22Rv1 (cell line): Measurements from ENCODE around the gene ACP6.

Source experiments
- CTCF ChIP-seq: fragments of 450-650 bp; IDR thresholded peaks from 2 replicates; pipeline ENCODE4 v1.5.1; 2017; ENCODE audit warnings: mild to moderate bottlenecking
- ZFX ChIP-seq: fragments of 450-650 bp; IDR thresholded peaks from 2 replicates; pipeline ENCODE4 v1.6.1; 2017; ENCODE audit warnings: antibody characterized with exemption, borderline replicate concordance

- TF ChIP-seq CTCF (no peak), ZFX (no peak)
Measured at GRCh38 chr1:147664206-147664605, 6.1 kb downstream of the ACP6 start.
